Tibial nerve (tissue), 4 donors: ENCODE results near the gene CPNE6.

Experiments
- CTCF ChIP-seq, 5 experiments: fragments of 200-600 bp in 3 of 5; fragments of 450-650 bp in 2 of 5; sonication (generic) in 3 of 5; IDR thresholded peaks; one replicate each; pipeline ENCODE4 v1.5.1; 2016 to 2019; ENCODE audit warnings: antibody characterized with exemption in 5 of 5, mild to moderate bottlenecking in 3 of 5, moderate library complexity in 2 of 5
- EP300 ChIP-seq, 2 donors: sonication (generic); formaldehyde crosslinking; IDR thresholded peaks; one replicate each; pipeline ENCODE4 v1.6.1; 2017; ENCODE audit warnings: antibody characterized with exemption in 2 of 2, mild to moderate bottlenecking in 1 of 2
- POLR2A ChIP-seq, 2 donors: fragments of 450-650 bp; IDR thresholded peaks; one replicate each; pipeline ENCODE4 v1.6.1; 2017; ENCODE audit warnings: antibody characterized with exemption in 2 of 2, mild to moderate bottlenecking in 2 of 2, moderate library complexity in 2 of 2

GRCh38 chr14:24054324-24054641 lies 17.1 kb upstream of the CPNE6 start:
- TF ChIP-seq POLR2A (IDR thresholded peaks at IDR 0.05): no peak
- TF ChIP-seq CTCF (IDR thresholded peaks at IDR 0.05): no peak
- no peak for TF ChIP-seq EP300 (IDR thresholded peaks at IDR 0.05)
